Measurements from ENCODE around the gene LRMDA.

Gene LRMDA

DNA sequence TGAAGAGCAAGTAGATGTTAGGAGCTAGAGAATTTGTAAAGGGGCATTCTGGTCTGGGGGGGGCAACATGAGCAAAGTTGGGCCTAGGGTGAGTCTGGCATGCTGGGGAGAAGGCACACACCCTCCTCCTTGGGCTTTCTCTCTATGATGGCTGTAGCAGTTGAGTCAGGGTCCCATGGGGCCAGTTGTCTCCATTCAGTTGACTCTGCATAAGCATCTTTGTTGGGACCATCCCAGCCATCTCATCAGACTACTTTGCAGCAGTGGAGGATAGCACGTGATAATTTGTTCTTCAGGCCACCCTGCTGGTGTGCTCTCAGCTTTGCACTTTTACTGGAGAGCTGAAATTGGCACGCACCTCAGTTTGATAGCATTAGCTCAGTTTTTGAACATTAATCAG, 55.2 kb downstream of the LRMDA start:
- no peak for DNase-seq (ENCODE audit: low read depth, low spot score)
- TF ChIP-seq, protein P1, sequence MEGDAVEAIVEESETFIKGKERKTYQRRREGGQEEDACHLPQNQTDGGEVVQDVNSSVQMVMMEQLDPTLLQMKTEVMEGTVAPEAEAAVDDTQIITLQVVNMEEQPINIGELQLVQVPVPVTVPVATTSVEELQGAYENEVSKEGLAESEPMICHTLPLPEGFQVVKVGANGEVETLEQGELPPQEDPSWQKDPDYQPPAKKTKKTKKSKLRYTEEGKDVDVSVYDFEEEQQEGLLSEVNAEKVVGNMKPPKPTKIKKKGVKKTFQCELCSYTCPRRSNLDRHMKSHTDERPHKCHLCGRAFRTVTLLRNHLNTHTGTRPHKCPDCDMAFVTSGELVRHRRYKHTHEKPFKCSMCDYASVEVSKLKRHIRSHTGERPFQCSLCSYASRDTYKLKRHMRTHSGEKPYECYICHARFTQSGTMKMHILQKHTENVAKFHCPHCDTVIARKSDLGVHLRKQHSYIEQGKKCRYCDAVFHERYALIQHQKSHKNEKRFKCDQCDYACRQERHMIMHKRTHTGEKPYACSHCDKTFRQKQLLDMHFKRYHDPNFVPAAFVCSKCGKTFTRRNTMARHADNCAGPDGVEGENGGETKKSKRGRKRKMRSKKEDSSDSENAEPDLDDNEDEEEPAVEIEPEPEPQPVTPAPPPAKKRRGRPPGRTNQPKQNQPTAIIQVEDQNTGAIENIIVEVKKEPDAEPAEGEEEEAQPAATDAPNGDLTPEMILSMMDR (IDR thresholded peaks at IDR 0.05; ENCODE audit: low read depth, low read length), result no peak
- H3K4me3 ChIP-seq (ENCODE audit: low read depth, low read length), result no peak overlapping the region
- in situ Hi-C loops (cut with HindIII; ENCODE audit: low sequenced_read_pairs), result no loop called here

DNA sequence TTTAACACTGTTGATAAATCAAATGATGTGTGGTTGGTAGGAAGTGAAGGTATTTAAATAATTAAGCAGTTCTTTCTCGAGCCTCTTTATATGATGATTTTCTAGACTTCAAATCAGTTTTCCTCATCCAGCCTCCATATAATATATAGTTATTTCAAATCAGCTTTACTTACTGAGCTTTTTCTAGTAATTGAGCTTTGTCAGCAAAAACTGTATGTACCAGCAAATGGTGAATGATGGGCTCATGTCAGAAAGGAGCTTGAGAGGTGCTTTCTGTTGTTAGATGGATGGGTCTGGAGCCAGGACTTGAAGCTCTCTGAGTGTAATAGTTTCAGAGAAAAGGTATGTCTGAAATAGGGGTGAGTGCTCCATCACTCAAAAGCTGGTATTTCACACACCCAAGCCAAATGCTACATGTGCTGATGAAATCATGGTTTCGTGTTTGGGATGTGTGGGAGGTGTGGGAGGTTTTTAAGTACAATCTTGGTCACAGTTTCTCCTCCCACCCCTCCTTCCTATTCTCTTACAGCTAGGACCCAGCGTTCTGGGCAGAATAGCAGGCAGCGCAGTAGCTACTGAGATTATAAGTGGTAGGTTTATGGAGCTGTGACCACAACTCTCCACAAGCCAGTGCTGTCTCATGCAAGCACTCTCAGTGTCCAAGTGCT, 55.8 kb downstream of the LRMDA start:
- TF ChIP-seq, protein P1 (IDR thresholded peaks at IDR 0.05; ENCODE audit: low read depth, low read length), result no peak
- no peak for DNase-seq (ENCODE audit: low read depth, low spot score)
- H3K4me3 ChIP-seq (ENCODE audit: low read depth, low read length), result no peak overlapping the region
- in situ Hi-C loops (cut with HindIII; ENCODE audit: low sequenced_read_pairs), result no loop called here

DNA sequence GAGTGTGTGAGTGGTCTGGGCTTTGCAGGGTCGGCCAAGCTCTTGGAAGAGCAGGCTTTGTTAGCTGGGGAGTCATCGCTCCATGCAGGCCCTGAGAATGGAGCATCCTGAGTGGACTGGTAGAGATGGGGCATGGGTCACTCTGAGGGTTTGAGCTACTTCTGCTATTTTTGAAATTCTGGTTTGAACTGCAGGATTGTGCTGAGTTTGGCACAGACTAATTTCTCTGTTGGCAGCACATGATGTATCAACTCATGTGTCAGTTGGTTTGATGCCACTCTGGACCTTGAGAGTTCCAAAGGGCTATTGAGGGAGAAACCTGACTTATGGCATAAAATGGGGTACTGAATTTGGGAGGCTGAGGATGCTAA, 56.3 kb downstream of the LRMDA start:
- DNase-seq (ENCODE audit: low read depth, low spot score), result no peak
- in situ Hi-C loops (cut with HindIII; ENCODE audit: low sequenced_read_pairs), result no loop called here
- H3K4me3 ChIP-seq (ENCODE audit: low read depth, low read length), result no peak overlapping the region
- TF ChIP-seq, protein P1 (IDR thresholded peaks at IDR 0.05; ENCODE audit: low read depth, low read length), result no peak

DNA sequence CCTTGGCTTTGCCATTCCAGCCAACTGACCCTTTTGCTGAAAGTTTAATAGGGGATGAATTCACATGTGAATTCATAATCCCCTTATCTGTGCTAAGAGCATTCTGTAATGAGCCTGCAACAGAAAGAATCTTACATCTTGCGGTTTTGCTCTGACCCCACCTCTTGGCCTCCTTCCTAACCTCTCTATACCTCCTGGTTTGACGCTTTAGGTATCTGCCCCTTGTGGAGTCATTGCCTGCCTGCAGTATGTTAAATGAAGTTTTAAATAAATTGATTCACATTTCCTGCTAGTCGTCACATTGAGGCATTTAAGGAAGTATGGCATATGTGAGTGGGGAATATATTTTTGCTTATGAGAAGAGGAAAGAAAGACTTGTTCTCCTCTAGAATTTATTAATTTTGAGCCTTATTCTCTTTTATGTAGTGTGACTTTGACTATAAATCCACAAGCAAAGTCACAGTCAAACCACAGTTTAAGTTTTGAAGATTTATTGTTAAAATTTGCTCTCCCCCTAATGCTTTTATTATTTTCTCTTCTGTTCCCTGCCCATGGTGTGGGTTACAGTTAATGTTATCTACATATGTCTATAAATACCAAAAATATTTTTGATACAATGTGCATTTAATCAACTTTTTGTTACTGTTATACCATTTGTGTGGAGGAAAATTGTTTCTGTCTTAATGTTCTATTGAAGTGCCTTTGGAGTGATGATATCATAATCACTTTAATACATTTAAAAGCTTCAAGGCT, 60.9 kb downstream of the LRMDA start:
- in situ Hi-C loops (cut with HindIII; ENCODE audit: low sequenced_read_pairs), result no loop called here
- H3K4me3 ChIP-seq (ENCODE audit: low read depth, low read length), result no peak overlapping the region
- no peak for DNase-seq (ENCODE audit: low read depth, low spot score)
- TF ChIP-seq, protein P1 (IDR thresholded peaks at IDR 0.05; ENCODE audit: low read depth, low read length), result no peak

DNA sequence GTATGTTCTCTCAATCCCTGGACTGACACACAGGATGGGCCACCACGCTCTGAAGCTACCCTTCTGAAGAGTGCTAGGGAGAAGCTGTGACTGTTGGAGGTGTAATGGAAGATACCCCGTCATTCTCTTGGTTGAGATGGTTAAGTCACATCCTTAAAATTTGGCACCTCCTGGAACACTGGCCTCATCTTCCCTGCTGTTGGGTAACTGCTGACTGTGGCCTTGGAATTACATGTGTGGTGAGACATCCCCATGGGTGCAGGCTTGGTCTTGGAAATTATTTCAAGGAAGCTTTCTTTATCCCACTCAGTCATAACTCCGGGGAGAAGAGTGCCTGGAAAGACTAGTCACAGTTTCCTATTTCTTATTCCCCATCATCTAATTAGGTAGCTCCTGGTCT, 62.0 kb downstream of the LRMDA start:
- no peak for DNase-seq (ENCODE audit: low read depth, low spot score)
- TF ChIP-seq, protein P1 (IDR thresholded peaks at IDR 0.05; ENCODE audit: low read depth, low read length), result no peak
- in situ Hi-C loops (cut with HindIII; ENCODE audit: low sequenced_read_pairs), result no loop called here

DNA sequence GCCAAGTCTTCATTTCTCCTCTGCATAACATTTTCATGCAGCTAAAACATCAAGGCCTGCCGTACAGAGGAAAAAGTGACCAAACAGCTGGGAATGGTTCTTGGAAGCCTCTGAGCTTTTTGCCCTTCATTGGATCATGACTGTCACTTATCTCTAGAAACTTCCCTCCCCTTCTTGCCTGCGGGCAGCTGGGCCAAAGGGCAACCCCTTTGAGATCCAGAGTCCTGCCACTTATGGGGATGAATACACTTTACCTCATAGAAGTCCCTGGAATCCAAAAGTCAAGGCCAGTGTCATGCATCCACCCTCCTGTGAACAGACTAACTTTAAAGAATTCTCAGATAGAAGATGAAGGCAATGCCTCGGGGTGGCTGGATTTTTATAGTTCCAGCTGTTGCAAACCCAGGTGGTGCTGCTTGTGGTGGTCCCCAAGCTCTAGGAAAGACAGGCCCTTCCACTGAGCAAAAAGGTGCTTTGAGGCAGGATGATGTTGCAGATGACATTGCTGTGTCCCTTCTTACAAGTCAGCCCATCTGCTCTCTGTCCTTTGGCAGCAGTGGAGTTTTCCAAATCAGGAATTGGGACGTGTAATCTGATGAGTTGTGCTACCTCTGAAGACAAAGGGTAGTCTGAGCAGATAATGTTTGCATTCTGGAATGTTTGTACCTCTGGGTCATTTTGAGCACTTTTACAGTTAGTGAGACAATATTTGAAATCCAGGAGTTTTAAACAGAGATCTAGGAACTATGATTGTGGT, 64.2 kb downstream of the LRMDA start:
- no peak for DNase-seq (ENCODE audit: low read depth, low spot score)
- in situ Hi-C loops (cut with HindIII; ENCODE audit: low sequenced_read_pairs), result no loop called here

More for the DNA sequence above, 62.0 kb downstream of the LRMDA start:
- H3K4me3 ChIP-seq (ENCODE audit: low read depth, low read length), result no peak overlapping the region

More for the DNA sequence above, 64.2 kb downstream of the LRMDA start:
- TF ChIP-seq, protein P1 (IDR thresholded peaks at IDR 0.05; ENCODE audit: low read depth, low read length), result no peak
- no peak overlapping the region for H3K4me3 ChIP-seq (ENCODE audit: low read depth, low read length)

Data from astrocyte of the spinal cord (primary cell).